Measurements from ENCODE around the gene PRR33.

The PRR33 gene

DNA sequence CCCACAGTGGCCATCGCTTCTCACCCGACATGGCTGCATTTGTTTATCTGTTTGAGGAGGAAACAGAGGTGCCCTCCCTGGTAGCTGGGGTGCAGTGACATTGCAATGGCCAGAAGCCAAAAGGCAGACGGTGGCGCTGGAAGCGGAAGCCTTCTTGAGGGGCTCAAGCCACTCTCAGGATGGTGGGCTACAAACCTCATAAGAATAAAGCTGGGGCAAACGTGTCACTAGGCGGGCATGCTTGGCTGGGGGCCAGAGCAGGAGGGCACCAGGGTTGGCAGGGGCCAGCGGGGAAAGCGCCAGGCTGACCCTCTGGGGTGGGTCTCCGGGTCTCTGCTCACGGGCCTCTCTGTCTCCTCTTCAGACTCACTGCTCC is 40.4 kb upstream of the PRR33 start:
- no peak for DNase-seq (ENCODE audit: low read depth, low spot score)
- in situ Hi-C loops (cut with HindIII; ENCODE audit: low sequenced_read_pairs): no loop called here
- H3K4me3 ChIP-seq (ENCODE audit: low read depth, low read length): no peak overlapping the region
- TF ChIP-seq, protein P1, sequence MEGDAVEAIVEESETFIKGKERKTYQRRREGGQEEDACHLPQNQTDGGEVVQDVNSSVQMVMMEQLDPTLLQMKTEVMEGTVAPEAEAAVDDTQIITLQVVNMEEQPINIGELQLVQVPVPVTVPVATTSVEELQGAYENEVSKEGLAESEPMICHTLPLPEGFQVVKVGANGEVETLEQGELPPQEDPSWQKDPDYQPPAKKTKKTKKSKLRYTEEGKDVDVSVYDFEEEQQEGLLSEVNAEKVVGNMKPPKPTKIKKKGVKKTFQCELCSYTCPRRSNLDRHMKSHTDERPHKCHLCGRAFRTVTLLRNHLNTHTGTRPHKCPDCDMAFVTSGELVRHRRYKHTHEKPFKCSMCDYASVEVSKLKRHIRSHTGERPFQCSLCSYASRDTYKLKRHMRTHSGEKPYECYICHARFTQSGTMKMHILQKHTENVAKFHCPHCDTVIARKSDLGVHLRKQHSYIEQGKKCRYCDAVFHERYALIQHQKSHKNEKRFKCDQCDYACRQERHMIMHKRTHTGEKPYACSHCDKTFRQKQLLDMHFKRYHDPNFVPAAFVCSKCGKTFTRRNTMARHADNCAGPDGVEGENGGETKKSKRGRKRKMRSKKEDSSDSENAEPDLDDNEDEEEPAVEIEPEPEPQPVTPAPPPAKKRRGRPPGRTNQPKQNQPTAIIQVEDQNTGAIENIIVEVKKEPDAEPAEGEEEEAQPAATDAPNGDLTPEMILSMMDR (IDR thresholded peaks at IDR 0.05; ENCODE audit: low read depth, low read length): no peak

DNA sequence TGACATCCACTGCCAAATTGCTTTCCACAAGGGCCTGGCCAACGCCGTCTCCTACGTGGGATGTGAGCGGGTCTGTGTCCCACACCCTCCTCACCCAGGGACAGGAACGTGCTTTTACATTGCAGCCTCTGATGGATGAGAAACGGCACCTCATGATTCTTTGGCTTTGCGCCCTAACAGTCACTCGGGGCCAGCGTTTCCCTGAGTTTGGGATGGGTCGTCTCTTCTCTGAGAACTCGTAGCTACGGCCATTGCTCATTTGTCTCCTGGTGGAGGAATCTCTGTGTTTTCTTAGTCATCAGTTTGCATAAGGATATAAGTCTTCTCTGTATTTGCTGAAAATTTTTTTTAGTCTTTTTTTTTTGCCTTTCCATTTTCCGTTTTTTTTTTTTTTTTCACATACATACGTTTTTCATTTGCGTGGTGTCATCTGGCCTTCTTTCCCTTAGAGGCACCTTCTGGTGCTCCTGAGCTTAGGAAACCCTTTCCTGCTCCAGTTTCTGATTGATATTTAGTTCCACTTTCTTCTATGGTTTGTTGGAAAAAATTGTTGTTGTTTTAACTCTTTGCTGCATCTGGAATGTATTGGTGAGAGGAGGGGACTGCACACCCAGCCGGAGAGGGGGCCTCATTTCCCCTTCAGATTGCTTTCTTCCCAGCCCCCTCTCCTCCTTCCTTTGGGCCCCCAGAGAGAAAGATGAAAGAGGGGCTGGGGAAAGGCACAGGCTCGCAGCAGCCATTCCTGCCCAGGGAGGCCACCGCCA is 39.8 kb upstream of the PRR33 start:
- TF ChIP-seq, protein P1 (IDR thresholded peaks at IDR 0.05; ENCODE audit: low read depth, low read length): no peak
- in situ Hi-C loops (cut with HindIII; ENCODE audit: low sequenced_read_pairs): no loop called here
- no peak overlapping the region for H3K4me3 ChIP-seq (ENCODE audit: low read depth, low read length)
- DNase-seq (ENCODE audit: low read depth, low spot score): no peak

- TF ChIP-seq, protein P1 (IDR thresholded peaks at IDR 0.05; ENCODE audit: low read depth, low read length): no peak
- no peak for DNase-seq (ENCODE audit: low read depth, low spot score)
- in situ Hi-C loops (cut with HindIII; ENCODE audit: low sequenced_read_pairs): no loop called here
- no peak overlapping the region for H3K4me3 ChIP-seq (ENCODE audit: low read depth, low read length)
These were observed 38.8 kb upstream of the PRR33 start for GRCh38 chr11:1930462-1930830.

- DNase-seq (ENCODE audit: low read depth, low spot score): no peak
These were observed 38.1 kb upstream of the PRR33 start for GRCh38 chr11:1929621-1930461.

GRCh38 chr11:1928891-1929541 is 37.3 kb upstream of the PRR33 start:
- in situ Hi-C loops (cut with HindIII; ENCODE audit: low sequenced_read_pairs): no loop called here
- no peak for DNase-seq (ENCODE audit: low read depth, low spot score)

More at GRCh38 chr11:1929621-1930461, 38.1 kb upstream of the PRR33 start:
- TF ChIP-seq, protein P1 (IDR thresholded peaks at IDR 0.05; ENCODE audit: low read depth, low read length): no peak
- in situ Hi-C loops (cut with HindIII; ENCODE audit: low sequenced_read_pairs): no loop called here
- H3K4me3 ChIP-seq (ENCODE audit: low read depth, low read length): no peak overlapping the region

GRCh38 chr11:1928470-1928890 is 36.8 kb upstream of the PRR33 start:
- no peak overlapping the region for H3K4me3 ChIP-seq (ENCODE audit: low read depth, low read length)
- DNase-seq (ENCODE audit: low read depth, low spot score): no peak
- in situ Hi-C loops (cut with HindIII; ENCODE audit: low sequenced_read_pairs): no loop called here
- TF ChIP-seq, protein P1 (IDR thresholded peaks at IDR 0.05; ENCODE audit: low read depth, low read length): no peak

More at GRCh38 chr11:1928891-1929541, 37.3 kb upstream of the PRR33 start:
- TF ChIP-seq, protein P1 (IDR thresholded peaks at IDR 0.05; ENCODE audit: low read depth, low read length): no peak
- no peak overlapping the region for H3K4me3 ChIP-seq (ENCODE audit: low read depth, low read length)

Measured in astrocyte of the spinal cord (primary cell).